Esophagus squamous epithelium (tissue), 5 donors: ENCODE data around the gene ADGRG1. TPM values are rescaled to one million over a fixed set of nuclear protein-coding genes. Genes with fewer than 3 reads are reported as not detected.
A peak's percentile ranks its signal among the peaks of the same experiment; 100 is the strongest.

ENCODE experiments used
- DNase-seq: peaks from one replicate; lab custom pipeline; 2025; lab: John Stamatoyannopoulos, UW
- H3K27ac ChIP-seq, 4 donors: fragments of 200-600 bp; sonication (generic); one replicate each; pipeline ENCODE4 v1.5.1; 2016 to 2019; ENCODE audit warnings: mild to moderate bottlenecking in 1 of 4
- H3K27me3 ChIP-seq, 4 donors: fragments of 200-600 bp; sonication (generic); 1 replicate in 3 of 4; 2 replicates in 1 of 4; pipeline versions ENCODE4 v1.5.1 to v1.6.0; 2017 to 2021; ENCODE audit warnings: antibody characterized with exemption in 1 of 4
- H3K36me3 ChIP-seq, 3 donors: fragments of 200-600 bp; sonication (generic); one replicate each; pipeline ENCODE4 v1.5.1; 2016 to 2019
- H3K4me1 ChIP-seq, 3 donors: fragments of 200-600 bp; sonication (generic); one replicate each; pipeline ENCODE4 v1.5.1; 2017 to 2019
- H3K4me3 ChIP-seq, 4 donors: fragments of 200-600 bp; sonication (generic); 1 replicate in 3 of 4; 2 replicates in 1 of 4; pipeline ENCODE4 v1.5.1; 2016 to 2019; ENCODE audit warnings: mild to moderate bottlenecking in 2 of 4, moderate library complexity in 1 of 4
- H3K9me3 ChIP-seq, 3 donors: fragments of 200-600 bp; sonication (generic); one replicate each; pipeline ENCODE4 v1.5.1; 2016 to 2019
- CTCF ChIP-seq, 6 experiments: fragments of 450-650 bp in 4 of 6; fragments of 200-600 bp in 2 of 6; sonication (generic) in 2 of 6; IDR thresholded peaks; one replicate each; pipeline ENCODE4 v1.5.1; 2016 to 2019; ENCODE audit warnings: antibody characterized with exemption in 6 of 6, mild to moderate bottlenecking in 4 of 6, moderate library complexity in 4 of 6
- POLR2A ChIP-seq, 4 donors: fragments of 450-650 bp; IDR thresholded peaks; one replicate each; pipeline ENCODE4 v1.6.1; 2017; ENCODE audit warnings: antibody characterized with exemption in 4 of 4, mild to moderate bottlenecking in 4 of 4, moderate library complexity in 3 of 4
- WGBS, 2 donors: methylation state at CpG; one replicate each; pipeline ENCODE4 v1.1.5; 2018; 5-methylcytosine and 5-hydroxymethylcytosine counted together
- intact Hi-C: fragments of 100-400 bp; cut with DNase I; formaldehyde crosslinking; loops from one replicate; pipeline ENCODE4 v1.15.0; 2022
- total RNA-seq, 4 donors: library from RNA; depleted of rRNA; stranded (reverse); fragments of >200 nt; gene quantifications; one replicate each; pipeline ENCODE4 v1.1.0, GENCODE V29; 2016
- donor health status: DM: yes; HTN: yes; CAD: no.

The ADGRG1 gene
- total RNA-seq, 4 donors from 2014 or later, result 37.0 to 65.5 (median 42.1) TPM

GRCh38 chr16:57647136-57647875, 18.9 kb downstream of the ADGRG1 start:
- Histone ChIP-seq H3K36me3 (peaks cover 5 to 60% (median 8%) of the 10 kb centered on the region in 3 donors), H3K4me1 (peaks cover 11 to 66% (median 45%) of the 10 kb centered on the region in 3 donors), H3K9me3 (no peaks in the 10 kb centered on the region), H3K4me3 (no peak overlapping the region), H3K27ac (peak overlapping the region; percentile 19 to 81 (median 72)), H3K27me3 (peaks cover 0 to 12% (median 0%) of the 10 kb centered on the region in 4 donors)
- intact Hi-C loops, result loop anchor here (5.0 kb wide), 1 partner anchor 45 kb away; no protein-coding TSS in a partner anchor
- no peak for DNase-seq
- 22 to 48% methylated on average over 7 of the region's 10 CpGs for WGBS, 2 donors
- TF ChIP-seq POLR2A (IDR thresholded peaks at IDR 0.05), result no peak
- TF ChIP-seq CTCF (IDR thresholded peaks at IDR 0.05), result no peak

- peaks cover 11 to 60% (median 40%) of the 10 kb centered on the region in 3 donors for H3K4me1 ChIP-seq
- intact Hi-C loops, result loop anchor here (5.0 kb wide), 1 partner anchor 46 kb away; no protein-coding TSS in a partner anchor
- 56 to 86% methylated on average over 5 of the region's 5 CpGs for WGBS, 2 donors
- H3K4me3 ChIP-seq, result no peak overlapping the region
- H3K36me3 ChIP-seq, result peaks cover 7 to 68% (median 8%) of the 10 kb centered on the region in 3 donors
- DNase-seq, result no peak
- TF ChIP-seq CTCF (IDR thresholded peaks at IDR 0.05) (no peak), POLR2A (IDR thresholded peaks at IDR 0.05) (no peak)
- no peaks in the 10 kb centered on the region for H3K9me3 ChIP-seq
- peaks cover 0 to 12% (median 0%) of the 10 kb centered on the region in 4 donors for H3K27me3 ChIP-seq
- peak overlapping the region in 3 of 4 donors; percentile 70 to 81 (median 73) for H3K27ac ChIP-seq
These were observed 19.7 kb downstream of the ADGRG1 start for GRCh38 chr16:57648125-57648524.

DNA sequence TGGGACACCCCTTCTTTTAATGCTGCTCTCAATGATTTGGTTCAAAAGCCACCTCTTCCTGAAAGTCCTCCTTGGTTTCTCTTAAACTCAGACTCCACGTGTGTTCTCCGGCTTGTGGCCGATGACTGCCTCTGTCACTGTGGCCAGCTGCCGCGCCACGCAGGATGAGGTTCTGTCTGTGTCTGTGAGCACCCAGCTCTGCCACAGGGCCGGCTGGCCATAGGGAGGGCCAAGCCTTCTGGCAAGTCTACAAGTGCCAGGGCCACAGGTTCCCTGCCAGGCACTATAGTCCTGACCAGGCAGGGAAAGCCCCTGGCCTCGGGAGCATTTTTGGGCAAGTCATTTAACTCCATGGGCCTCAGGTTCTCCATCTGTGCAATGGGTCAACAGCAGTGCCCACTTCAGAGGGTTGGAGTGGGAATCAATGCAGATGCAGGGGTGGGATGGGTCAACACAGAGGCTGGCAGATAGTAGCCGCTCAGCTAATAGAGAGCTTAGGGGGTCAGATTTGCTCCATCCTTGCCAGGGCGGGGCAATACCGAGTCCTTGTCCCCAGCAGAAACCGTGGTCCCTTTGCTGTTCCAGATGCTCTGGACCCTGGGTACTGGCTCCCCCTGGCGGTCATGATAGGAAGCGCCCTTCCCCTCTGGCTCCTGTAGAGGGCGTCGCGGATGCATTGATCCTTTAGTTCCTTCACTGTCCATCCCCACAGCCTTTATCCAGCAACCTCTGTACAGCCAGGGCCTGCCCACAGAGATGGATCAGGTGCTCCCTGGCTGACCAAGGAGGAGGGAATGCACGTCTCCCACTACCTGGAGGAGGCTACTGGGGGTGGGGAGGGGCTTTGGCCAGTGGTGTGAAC, 20.4 kb downstream of the ADGRG1 start:
- H3K27ac ChIP-seq, result peak overlapping the region in 3 of 4 donors; percentile 11 to 73 (median 70)
- TF ChIP-seq POLR2A (IDR thresholded peaks at IDR 0.05) (no peak), CTCF (IDR thresholded peaks at IDR 0.05) (peak; percentile 98 to 100 (median 100))
- 43 to 53% methylated on average over 1 to 9 of the region's 18 CpGs for WGBS, 2 donors

DNA sequence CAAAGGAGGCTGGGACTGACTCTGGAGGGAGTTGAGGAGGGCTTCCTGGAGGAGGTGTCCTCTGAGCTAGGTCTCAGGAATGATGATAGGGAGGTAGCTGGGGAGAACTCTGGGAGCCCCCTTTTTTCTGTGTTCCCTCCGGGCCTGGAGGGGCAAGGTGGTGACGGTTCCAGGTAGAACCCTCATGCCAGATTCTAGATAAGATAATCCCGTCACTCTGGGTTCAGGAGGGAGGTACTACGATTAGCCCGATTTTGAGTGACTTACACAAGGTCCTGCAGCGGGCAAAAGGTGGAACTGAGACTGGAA, 21.0 kb downstream of the ADGRG1 start:
- peaks cover 11 to 55% (median 31%) of the 10 kb centered on the region in 3 donors for H3K4me1 ChIP-seq
- H3K27me3 ChIP-seq, result peaks cover 0 to 12% (median 0%) of the 10 kb centered on the region in 4 donors
- no peak overlapping the region for H3K27ac ChIP-seq
- no peak overlapping the region for H3K4me3 ChIP-seq
- no peak for DNase-seq
- WGBS, 2 donors, result 79 to 80% methylated on average over 3 to 4 of the region's 6 CpGs
- no peaks in the 10 kb centered on the region for H3K9me3 ChIP-seq
- H3K36me3 ChIP-seq, result peaks cover 7 to 72% (median 8%) of the 10 kb centered on the region in 3 donors
- no peak for TF ChIP-seq POLR2A (IDR thresholded peaks at IDR 0.05)
- TF ChIP-seq CTCF (IDR thresholded peaks at IDR 0.05), result no peak
- intact Hi-C loops, result loop anchor here (5.0 kb wide), 1 partner anchor 47 kb away; no protein-coding TSS in a partner anchor

More for the DNA sequence above, 20.4 kb downstream of the ADGRG1 start:
- H3K4me3 ChIP-seq, result no peak overlapping the region
- H3K27me3 ChIP-seq, result peaks cover 0 to 12% (median 0%) of the 10 kb centered on the region in 4 donors
- intact Hi-C loops, result loop anchor here (5.0 kb wide), 1 partner anchor 47 kb away; no protein-coding TSS in a partner anchor
- no peaks in the 10 kb centered on the region for H3K9me3 ChIP-seq
- peaks cover 11 to 60% (median 34%) of the 10 kb centered on the region in 3 donors for H3K4me1 ChIP-seq
- peak; percentile 22 for DNase-seq
- peaks cover 7 to 73% (median 8%) of the 10 kb centered on the region in 3 donors for H3K36me3 ChIP-seq
